Breast epithelium (tissue), 4 donors: ENCODE measurements around the gene GAB2. TPM values are rescaled to one million over a fixed set of nuclear protein-coding genes. Genes with fewer than 3 reads are reported as not detected.

Source experiments
- DNase-seq, 2 donors: peaks; one replicate each; pipeline ENCODE4 v3.0.0-alpha.2; 2019; ENCODE audit warnings: low spot score in 2 of 2
- H3K27ac ChIP-seq, 2 donors: fragments of 200-600 bp; sonication (generic) in 1 of 2; one replicate each; pipeline ENCODE4 v1.5.1; 2016 to 2019; ENCODE audit warnings: mild to moderate bottlenecking in 1 of 2
- H3K27me3 ChIP-seq, 2 donors: fragments of 200-600 bp; sonication (generic) in 1 of 2; one replicate each; pipeline versions ENCODE4 v1.5.1 to v1.6.0; 2017 to 2019; ENCODE audit warnings: control low read depth in 1 of 2, mild to moderate bottlenecking in 1 of 2
- H3K36me3 ChIP-seq: fragments of 200-600 bp; one replicate; pipeline ENCODE4 v1.5.1; 2019
- H3K4me1 ChIP-seq, 2 donors: fragments of 200-600 bp; sonication (generic); one replicate each; pipeline ENCODE4 v1.5.1; 2016 to 2019; ENCODE audit warnings: control low read depth in 1 of 2
- H3K4me3 ChIP-seq, 3 donors: fragments of 200-600 bp; sonication (generic); 1 replicate in 2 of 3; 2 replicates in 1 of 3; pipeline ENCODE4 v1.5.1; 2016 to 2019; ENCODE audit warnings: mild to moderate bottlenecking in 3 of 3, moderate library complexity in 2 of 3
- H3K9me3 ChIP-seq, 2 donors: fragments of 200-600 bp; sonication (generic) in 1 of 2; one replicate each; pipeline ENCODE4 v1.5.1; 2016 to 2019; ENCODE audit warnings: control low read depth in 1 of 2
- POLR2A ChIP-seq: fragments of 450-650 bp; IDR thresholded peaks from one replicate; pipeline ENCODE4 v1.6.1; 2016; ENCODE audit warnings: antibody characterized with exemption, mild to moderate bottlenecking, moderate library complexity
- POLR2AphosphoS5 ChIP-seq, 3 donors: sonication (generic); formaldehyde crosslinking; IDR thresholded peaks; one replicate each; pipeline ENCODE4 v1.6.1; 2017; ENCODE audit warnings: antibody characterized with exemption in 3 of 3
- intact Hi-C: fragments of 100-400 bp; cut with DNase I; formaldehyde crosslinking; loops from one replicate; pipeline ENCODE4 v1.15.1; 2023; ENCODE audit warnings: low total_unique reads
- total RNA-seq, 3 donors: library from RNA; depleted of rRNA; stranded (reverse); fragments of >200 nt; gene quantifications; one replicate each; pipeline ENCODE4 v1.1.0, GENCODE V29; 2016
- TF ChIP-seq, protein P1 (sequence below), 3 donors: fragments of 450-650 bp; IDR thresholded peaks; one replicate each; pipeline ENCODE4 v1.5.1; 2016 to 2017; ENCODE audit warnings: antibody characterized with exemption in 3 of 3, mild to moderate bottlenecking in 3 of 3, moderate library complexity in 3 of 3

GAB2 gene
- total RNA-seq, 3 donors from 2014 or later = 22.9 to 43.8 (median 24.9) TPM

DNA sequence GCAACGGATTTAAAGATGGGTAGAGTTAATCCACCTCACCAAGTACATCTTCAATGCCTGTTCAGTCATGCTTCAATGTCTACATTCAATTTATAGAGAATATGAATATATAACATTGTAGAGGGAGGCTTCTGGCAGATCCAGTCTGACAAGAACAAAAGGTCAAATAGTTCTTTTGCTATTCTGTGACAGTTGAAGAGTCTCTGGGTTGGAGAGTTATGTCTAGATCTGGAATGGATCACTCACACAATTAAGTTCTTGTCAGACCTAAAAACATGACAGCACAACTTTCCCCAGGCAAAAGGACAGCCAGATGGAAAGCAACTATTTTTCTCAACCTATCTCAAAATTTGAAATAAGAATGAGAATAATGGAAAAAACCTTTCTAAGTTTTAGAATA lies 15.3 kb upstream of the GAB2 start:
- Histone ChIP-seq H3K27me3 (no peaks in the 10 kb centered on the region), H3K27ac (no peak overlapping the region), H3K4me1 (no peaks in the 10 kb centered on the region), H3K4me3 (no peak overlapping the region), H3K36me3 (no peaks in the 10 kb centered on the region), H3K9me3 (no peaks in the 10 kb centered on the region)
- TF ChIP-seq POLR2AphosphoS5 (IDR thresholded peaks at IDR 0.05) = no peak
- no peak for TF ChIP-seq POLR2A
- TF ChIP-seq, protein P1, sequence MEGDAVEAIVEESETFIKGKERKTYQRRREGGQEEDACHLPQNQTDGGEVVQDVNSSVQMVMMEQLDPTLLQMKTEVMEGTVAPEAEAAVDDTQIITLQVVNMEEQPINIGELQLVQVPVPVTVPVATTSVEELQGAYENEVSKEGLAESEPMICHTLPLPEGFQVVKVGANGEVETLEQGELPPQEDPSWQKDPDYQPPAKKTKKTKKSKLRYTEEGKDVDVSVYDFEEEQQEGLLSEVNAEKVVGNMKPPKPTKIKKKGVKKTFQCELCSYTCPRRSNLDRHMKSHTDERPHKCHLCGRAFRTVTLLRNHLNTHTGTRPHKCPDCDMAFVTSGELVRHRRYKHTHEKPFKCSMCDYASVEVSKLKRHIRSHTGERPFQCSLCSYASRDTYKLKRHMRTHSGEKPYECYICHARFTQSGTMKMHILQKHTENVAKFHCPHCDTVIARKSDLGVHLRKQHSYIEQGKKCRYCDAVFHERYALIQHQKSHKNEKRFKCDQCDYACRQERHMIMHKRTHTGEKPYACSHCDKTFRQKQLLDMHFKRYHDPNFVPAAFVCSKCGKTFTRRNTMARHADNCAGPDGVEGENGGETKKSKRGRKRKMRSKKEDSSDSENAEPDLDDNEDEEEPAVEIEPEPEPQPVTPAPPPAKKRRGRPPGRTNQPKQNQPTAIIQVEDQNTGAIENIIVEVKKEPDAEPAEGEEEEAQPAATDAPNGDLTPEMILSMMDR (IDR thresholded peaks at IDR 0.05) = no peak
- intact Hi-C loops = no loop called here
- no peak for DNase-seq

DNA sequence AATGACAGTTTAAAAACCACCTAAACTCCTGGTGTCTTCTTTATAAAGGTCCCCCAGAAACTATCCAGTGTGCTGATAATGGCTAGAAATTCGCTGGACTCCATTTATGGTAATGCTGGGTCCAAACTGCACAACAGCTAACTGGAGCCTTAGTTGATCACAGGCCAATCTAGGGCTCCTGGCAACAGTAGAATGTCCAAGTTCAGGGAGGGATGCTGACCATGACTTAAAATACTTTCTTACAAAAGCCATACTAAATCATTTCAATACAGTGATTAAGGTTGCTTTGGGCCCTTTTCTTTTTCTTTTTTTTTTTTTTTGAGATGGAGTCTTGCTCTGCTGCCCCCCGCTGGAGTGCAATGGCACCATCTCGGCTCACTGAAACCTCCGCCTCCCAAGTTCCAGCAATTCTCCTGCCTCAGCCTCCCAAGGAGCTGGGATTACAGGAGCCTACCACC lies 14.5 kb upstream of the GAB2 start:
- TF ChIP-seq POLR2AphosphoS5 (IDR thresholded peaks at IDR 0.05) (no peak), POLR2A (no peak)
- TF ChIP-seq, protein P1 (IDR thresholded peaks at IDR 0.05) = no peak
- intact Hi-C loops = no loop called here
- Histone ChIP-seq H3K4me1 (no peaks in the 10 kb centered on the region), H3K9me3 (no peaks in the 10 kb centered on the region), H3K36me3 (no peaks in the 10 kb centered on the region), H3K27ac (no peak overlapping the region), H3K4me3 (no peak overlapping the region), H3K27me3 (no peaks in the 10 kb centered on the region)
- no peak for DNase-seq

DNA sequence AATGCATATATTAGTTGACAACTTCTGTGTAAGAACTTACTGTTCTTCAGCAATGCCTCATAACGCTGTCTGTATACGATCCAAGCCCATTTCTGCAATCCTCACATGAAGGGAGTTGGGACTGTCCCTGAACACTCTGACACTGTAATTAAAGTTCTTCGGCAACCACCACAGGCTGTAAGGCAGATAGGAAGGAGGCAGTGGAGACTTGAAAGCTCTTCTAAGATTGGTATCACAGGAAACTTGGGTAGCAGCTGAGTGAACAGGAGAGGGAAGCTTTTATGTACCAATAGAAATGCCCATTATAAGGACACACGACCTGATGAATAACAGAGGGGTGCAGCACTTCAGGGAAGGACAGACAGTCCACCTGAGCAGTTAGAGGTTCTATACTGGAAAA lies 12.0 kb upstream of the GAB2 start:
- no peak overlapping the region for H3K27ac ChIP-seq
- TF ChIP-seq, protein P1 (IDR thresholded peaks at IDR 0.05) = no peak
- TF ChIP-seq POLR2A (no peak), POLR2AphosphoS5 (IDR thresholded peaks at IDR 0.05) (no peak)
- no peaks in the 10 kb centered on the region for H3K27me3 ChIP-seq
- intact Hi-C loops = no loop called here
- no peaks in the 10 kb centered on the region for H3K4me1 ChIP-seq
- no peak for DNase-seq
- H3K4me3 ChIP-seq = no peak overlapping the region
- H3K9me3 ChIP-seq = no peaks in the 10 kb centered on the region
- H3K36me3 ChIP-seq = no peaks in the 10 kb centered on the region

DNA sequence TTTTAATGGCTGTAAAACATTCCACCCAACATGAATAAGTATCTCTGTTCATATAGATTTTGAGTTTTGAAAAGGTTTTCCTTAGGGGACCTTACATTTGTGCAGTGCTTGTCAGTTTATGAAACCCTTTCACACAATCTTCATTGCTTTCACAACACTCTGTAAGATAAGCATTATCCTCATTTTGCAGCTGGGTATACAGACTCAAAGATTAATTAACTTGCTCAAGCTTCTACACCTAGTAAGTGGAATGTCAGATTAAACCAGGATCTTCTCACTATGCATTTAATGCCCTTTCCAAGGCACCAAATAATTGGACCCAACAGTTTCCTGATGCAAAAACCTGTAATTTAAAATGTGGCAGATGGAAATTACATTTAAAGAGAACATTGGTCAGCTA lies 11.6 kb upstream of the GAB2 start:
- no peaks in the 10 kb centered on the region for H3K27me3 ChIP-seq
- H3K27ac ChIP-seq = no peak overlapping the region
- H3K36me3 ChIP-seq = no peaks in the 10 kb centered on the region
- TF ChIP-seq, protein P1 (IDR thresholded peaks at IDR 0.05) = no peak
- TF ChIP-seq POLR2AphosphoS5 (IDR thresholded peaks at IDR 0.05) (no peak), POLR2A (no peak)
- intact Hi-C loops = no loop called here
- H3K4me3 ChIP-seq = no peak overlapping the region
- no peaks in the 10 kb centered on the region for H3K9me3 ChIP-seq
- DNase-seq = no peak
- H3K4me1 ChIP-seq = no peaks in the 10 kb centered on the region

DNA sequence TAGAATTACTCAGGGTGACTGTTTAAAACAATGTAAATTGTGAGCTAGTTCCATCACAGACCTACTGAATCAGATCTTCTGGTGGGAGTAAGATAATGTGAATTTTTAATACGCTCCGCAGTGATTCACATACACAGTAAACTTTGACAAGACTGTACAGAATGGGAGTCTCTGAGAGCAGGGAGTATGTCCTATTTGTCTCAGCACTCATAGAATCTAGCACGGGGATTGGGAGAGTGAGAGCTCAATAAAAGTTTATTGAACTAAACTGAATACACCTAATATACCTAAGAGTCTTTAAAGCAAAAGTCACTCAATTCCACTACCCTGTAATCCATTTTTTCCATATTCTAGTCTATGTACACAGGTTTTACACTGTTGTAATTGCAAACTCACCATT lies 11.2 kb upstream of the GAB2 start:
- Histone ChIP-seq H3K27ac (no peak overlapping the region), H3K9me3 (no peaks in the 10 kb centered on the region), H3K36me3 (no peaks in the 10 kb centered on the region), H3K27me3 (no peaks in the 10 kb centered on the region), H3K4me3 (no peak overlapping the region), H3K4me1 (no peaks in the 10 kb centered on the region)
- TF ChIP-seq, protein P1 (IDR thresholded peaks at IDR 0.05) = no peak
- TF ChIP-seq POLR2A (no peak), POLR2AphosphoS5 (IDR thresholded peaks at IDR 0.05) (no peak)
- no peak for DNase-seq
- intact Hi-C loops = no loop called here
